GM12872 (cell line): Measurements from ENCODE around the gene B9D2.

ENCODE experiments used
- CTCF ChIP-seq: IDR thresholded peaks from 3 replicates; pipeline ENCODE4 v1.5.1; 2011; ENCODE audit warnings: low read depth, mild to moderate bottlenecking, low read length, moderate library complexity; ENCODE audit not compliant: insufficient read depth

B9D2 gene

GRCh38 chr19:41339936-41340335, 24.0 kb downstream of the B9D2 start:
- no peak for TF ChIP-seq CTCF

- no peak for TF ChIP-seq CTCF
Measured at GRCh38 chr19:41335467-41335866, 28.5 kb downstream of the B9D2 start.

GRCh38 chr19:41334793-41335192, 29.2 kb downstream of the B9D2 start:
- TF ChIP-seq CTCF, result no peak

GRCh38 chr19:41332468-41332867, 31.5 kb downstream of the B9D2 start:
- no peak for TF ChIP-seq CTCF

- no peak for TF ChIP-seq CTCF
Measured at GRCh38 chr19:41332000-41332399, 31.9 kb downstream of the B9D2 start.

- TF ChIP-seq CTCF, result no peak
Measured at GRCh38 chr19:41330946-41331678, 32.8 kb downstream of the B9D2 start.

GRCh38 chr19:41330481-41330880, 33.5 kb downstream of the B9D2 start:
- TF ChIP-seq CTCF, result no peak
